ENCODE results near the gene ATF2. TPM values are rescaled to one million over a fixed set of nuclear protein-coding genes. Genes with fewer than 3 reads are reported as not detected.

ATF2 gene
- total and polyA plus RNA-seq, 2 of the 8 experiments (the other 6 are each of a cell fraction or from before 2014, with no cell fraction given): 31.2 to 46.5 TPM

DNA sequence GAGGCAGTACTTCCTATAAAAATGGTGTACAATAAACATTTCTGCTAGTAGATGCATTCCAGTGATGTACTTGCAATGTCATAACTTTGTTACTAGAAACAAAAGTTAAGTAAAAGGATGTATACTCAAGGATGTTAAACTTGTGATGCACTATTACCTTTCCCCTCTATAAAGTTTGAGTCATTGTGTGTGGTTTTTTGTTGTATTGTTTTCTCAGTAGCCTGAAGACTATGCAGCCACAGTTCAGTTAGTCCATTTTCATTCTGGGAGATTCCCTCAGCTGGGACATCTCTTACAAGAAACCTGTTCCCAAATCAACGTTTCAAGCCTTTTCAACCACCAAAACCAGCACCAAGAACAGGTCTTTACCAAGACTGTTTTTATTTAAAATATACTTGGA lies 7.9 kb upstream of the ATF2 start:
- no peak for FAIRE-seq
- TF ChIP-seq CBX8 (IDR thresholded peaks at IDR 0.05; ENCODE audit: borderline replicate concordance, low read depth, low read length) (no peak), CHD2 (IDR thresholded peaks at IDR 0.05; ENCODE audit: low read length) (no peak), RBBP5 (IDR thresholded peaks at IDR 0.05; ENCODE audit: borderline replicate concordance, low read depth, low read length) (no peak), HDAC2 (IDR thresholded peaks at IDR 0.05; ENCODE audit: borderline replicate concordance in 1 of 2, low read depth in 2 of 2, low read length in 2 of 2) (no peak), POU5F1 (IDR thresholded peaks at IDR 0.05; ENCODE audit: low read depth, low read length) (no peak), HDAC6 (IDR thresholded peaks at IDR 0.05; ENCODE audit: low read depth, low read length) (no peak), EZH2 (IDR thresholded peaks at IDR 0.05; ENCODE audit: low read depth, low read length, severe bottlenecking) (no peak), NANOG (IDR thresholded peaks at IDR 0.05; ENCODE audit: insufficient read depth, low read depth, low read length, poor library complexity, severe bottlenecking) (no peak), EP300 (IDR thresholded peaks at IDR 0.05; ENCODE audit: borderline replicate concordance in 1 of 2, low read depth in 2 of 2, low read length in 2 of 2) (no peak), CTBP2 (IDR thresholded peaks at IDR 0.05; ENCODE audit: borderline replicate concordance, insufficient read depth, insufficient read length, low read length) (no peak), POLR2AphosphoS5 (IDR thresholded peaks at IDR 0.05; ENCODE audit: low read depth, low read length) (no peak), KDM4A (IDR thresholded peaks at IDR 0.05; ENCODE audit: low read depth, low read length, severe bottlenecking) (no peak), GTF2F1 (IDR thresholded peaks at IDR 0.05; ENCODE audit: borderline replicate concordance, low read depth, low read length) (no peak)

More for the DNA sequence above, 7.9 kb upstream of the ATF2 start:
- Histone ChIP-seq H3K18ac (ENCODE audit: extremely low read depth, low read length) (no peak overlapping the region), H3K9me3 (ENCODE audit: insufficient read depth in 2 of 2, low read depth in 1 of 2, low read length in 1 of 2) (no peaks in the 10 kb centered on the region), H2BK12ac (ENCODE audit: low read depth, low read length) (no peak overlapping the region), H4K20me1 (replicated peaks in 1 of 2; ENCODE audit: control insufficient read depth in 1 of 2, insufficient read depth in 2 of 2, low read length in 2 of 2) (peaks cover 0 to 2% of the 10 kb centered on the region in 2 experiments), H3K36me3 (ENCODE audit: control insufficient read depth in 2 of 4, insufficient read depth in 4 of 4, low read length in 3 of 4) (peaks cover 8 to 47% (median 26%) of the 10 kb centered on the region in 4 experiments), H3K27me3 (replicated peaks in 1 of 4; ENCODE audit: control insufficient read depth in 3 of 4, extremely low read depth in 1 of 4, insufficient read depth in 3 of 4, low read length in 3 of 4) (no peaks in the 10 kb centered on the region), H2BK5ac (ENCODE audit: low read depth, low read length) (no peak overlapping the region), H4K91ac (replicated peaks; ENCODE audit: insufficient read length, low read length) (no peak overlapping the region), H2AFZ (ENCODE audit: low read length) (no peak overlapping the region), H2BK120ac (replicated peaks; ENCODE audit: low read depth, low read length) (no peak overlapping the region), H2BK20ac (ENCODE audit: low read length) (no peak overlapping the region), H3K79me1 (ENCODE audit: low read depth, low read length) (peaks cover 2% of the 10 kb centered on the region; the same call in 1 of the 2 replicates), H3K23me2 (ENCODE audit: low read depth, low read length) (no peaks in the 10 kb centered on the region), H3K4ac (replicated peaks; ENCODE audit: insufficient read length, low read depth, low read length) (no peak overlapping the region), H3K4me3 (ENCODE audit: extremely low read depth in 1 of 4, insufficient read depth in 2 of 4, low read depth in 3 of 4, low read length in 4 of 4) (no peak overlapping the region), H3K27ac (ENCODE audit: low read depth, low read length) (no peak overlapping the region), H2BK15ac (ENCODE audit: low read length) (no peak overlapping the region), H4K5ac (ENCODE audit: insufficient read length, low read depth, low read length) (no peak overlapping the region), H3K56ac (replicated peaks; ENCODE audit: insufficient read length, low read depth, low read length) (no peak overlapping the region), H3K14ac (ENCODE audit: insufficient read length) (no peak overlapping the region), H3K4me1 (replicated peaks in 1 of 4; ENCODE audit: control insufficient read depth in 3 of 4, insufficient read depth in 4 of 4, low read length in 3 of 4) (no peaks in the 10 kb centered on the region), H4K8ac (ENCODE audit: extremely low read depth, insufficient read depth, low read length) (no peak overlapping the region), H3K4me2 (ENCODE audit: insufficient read depth in 1 of 2, low read depth in 2 of 2, low read length in 2 of 2) (no peak overlapping the region), H2AK5ac (ENCODE audit: low read depth, low read length) (no peak overlapping the region), H3K23ac (ENCODE audit: insufficient read length) (no peak overlapping the region), H3K79me2 (ENCODE audit: control insufficient read depth in 1 of 2, insufficient read depth in 2 of 2, low read length in 2 of 2) (peaks cover 0 to 16% of the 10 kb centered on the region in 2 experiments; a peak in 2 of 4 replicates), H3K9ac (replicated peaks in 1 of 4; ENCODE audit: extremely low read depth in 1 of 4, low read depth in 3 of 4, low read length in 3 of 4) (no peak overlapping the region)
- POLR2A ChIA-PET (ENCODE audit: partially characterized antibody): interaction anchor here (1.1 to 1.7 kb wide), 4 partner anchors 7 to 39 kb away, joined by 3 to 5 read pairs (median 4); partner anchors contain the start of gene ATF2
- CTCF ChIA-PET (ENCODE audit: partially characterized antibody): interaction anchor here (1.0 to 1.1 kb wide), 2 partner anchors 10 to 40 kb away, joined by 3 to 4 read pairs; no protein-coding TSS in a partner anchor
- no peak for DNase-seq (ENCODE audit: low read depth in 1 of 2, low spot score in 2 of 2)
- 95% methylated on average over 1 of the region's 1 CpG; no CpG with 5 or more reads in 1 of the 2 experiments for WGBS, 2 experiments (ENCODE audit: extremely low coverage in 1 of 2, insufficient coverage in 1 of 2, insufficient read length in 1 of 2, insufficient replicate concordance in 2 of 2, low coverage in 1 of 2, low lambda C conversion rate in 2 of 2, missing lambda C conversion rate in 1 of 2)
